ENCODE data around the gene PDE8B.

Gene PDE8B

GRCh38 chr5:77321793-77322394 lies 111.4 kb downstream of the PDE8B start:
- DNase-seq (ENCODE audit: low read depth in 2 of 2), result no peak

GRCh38 chr5:77322406-77322805 lies 111.9 kb downstream of the PDE8B start:
- DNase-seq (ENCODE audit: low read depth in 2 of 2), result no peak

GRCh38 chr5:77325921-77326541 lies 115.6 kb downstream of the PDE8B start:
- DNase-seq (ENCODE audit: low read depth in 2 of 2), result no peak

- no peak for DNase-seq (ENCODE audit: low read depth in 2 of 2)
Observed at GRCh38 chr5:77326986-77327734, 116.7 kb downstream of the PDE8B start.

GRCh38 chr5:77328930-77329647 lies 118.6 kb downstream of the PDE8B start:
- DNase-seq (ENCODE audit: low read depth in 2 of 2), result no peak

GRCh38 chr5:77329664-77330430 lies 119.4 kb downstream of the PDE8B start:
- DNase-seq (ENCODE audit: low read depth in 2 of 2), result no peak

GRCh38 chr5:77333036-77333435 lies 122.6 kb downstream of the PDE8B start:
- DNase-seq (ENCODE audit: low read depth in 2 of 2), result no peak

- DNase-seq (ENCODE audit: low read depth in 2 of 2), result no peak
Observed at GRCh38 chr5:77333451-77334123, 123.1 kb downstream of the PDE8B start.

- DNase-seq (ENCODE audit: low read depth in 2 of 2), result no peak
Observed at GRCh38 chr5:77337246-77337645, 126.8 kb downstream of the PDE8B start.

GRCh38 chr5:77337686-77338085 lies 127.2 kb downstream of the PDE8B start:
- DNase-seq (ENCODE audit: low read depth in 2 of 2), result no peak

- no peak for DNase-seq (ENCODE audit: low read depth in 2 of 2)
Observed at GRCh38 chr5:77339337-77339890, 128.9 kb downstream of the PDE8B start.

GRCh38 chr5:77343165-77343564 lies 132.7 kb downstream of the PDE8B start:
- DNase-seq (ENCODE audit: low read depth in 2 of 2), result no peak

- DNase-seq (ENCODE audit: low read depth in 2 of 2), result no peak
Observed at GRCh38 chr5:77347435-77348098, 137.1 kb downstream of the PDE8B start.

GRCh38 chr5:77353251-77353650 lies 142.8 kb downstream of the PDE8B start:
- no peak for DNase-seq (ENCODE audit: low read depth in 2 of 2)

GRCh38 chr5:77354454-77354853 lies 144.0 kb downstream of the PDE8B start:
- DNase-seq (ENCODE audit: low read depth in 2 of 2), result no peak

- no peak for DNase-seq (ENCODE audit: low read depth in 2 of 2)
Observed at GRCh38 chr5:77355080-77355479, 144.6 kb downstream of the PDE8B start.

GRCh38 chr5:77355751-77356150 lies 145.3 kb downstream of the PDE8B start:
- no peak for DNase-seq (ENCODE audit: low read depth in 2 of 2)

GRCh38 chr5:77356740-77357139 lies 146.3 kb downstream of the PDE8B start:
- DNase-seq (ENCODE audit: low read depth in 2 of 2), result no peak

- DNase-seq (ENCODE audit: low read depth in 2 of 2), result no peak
Observed at GRCh38 chr5:77358255-77359205, 148.1 kb downstream of the PDE8B start.

Data from stimulated activated CD8-positive, alpha-beta memory T cell treated with anti-CD3 and anti-CD28 coated beads, Interleukin-2, amount 100 ng/mL, for 1 hour (primary cell).